ENCODE measurements around the gene LIFR.

LIFR gene

DNA sequence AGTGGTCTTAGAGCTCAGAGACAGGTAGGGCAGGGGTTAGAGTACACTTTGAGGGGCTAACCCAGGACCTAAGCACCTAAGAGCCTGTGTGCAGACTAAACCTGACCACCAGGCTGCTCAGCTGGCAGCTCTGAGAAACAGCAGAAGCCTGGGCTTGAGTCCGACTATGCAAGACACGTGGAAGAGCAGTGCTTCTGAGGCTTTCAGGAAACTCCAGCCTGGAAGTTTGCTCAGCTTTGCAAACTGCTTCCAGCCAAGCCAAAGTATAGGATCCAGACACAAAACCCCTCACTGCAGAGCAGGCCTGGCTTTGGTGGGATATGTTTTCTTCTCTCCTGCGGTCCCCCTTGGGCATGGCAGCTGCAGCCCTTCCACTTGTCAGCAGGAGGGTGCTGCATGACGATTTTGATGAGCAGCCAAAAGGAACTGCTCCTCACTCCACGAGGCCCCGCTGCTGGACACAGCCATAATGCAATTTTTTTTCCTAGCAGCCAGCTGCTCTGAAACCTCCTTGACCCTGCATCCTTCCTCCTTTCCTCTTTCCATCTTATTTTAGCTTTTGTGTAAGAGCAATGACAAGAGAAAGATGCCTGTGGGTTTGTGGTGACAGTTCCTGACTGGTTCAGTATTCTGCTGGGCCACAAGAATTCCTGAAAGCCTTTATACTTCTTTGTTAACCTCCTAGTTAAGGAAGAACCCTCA lies 123.1 kb downstream of the LIFR start:
- ATAC-seq, result no peak

DNA sequence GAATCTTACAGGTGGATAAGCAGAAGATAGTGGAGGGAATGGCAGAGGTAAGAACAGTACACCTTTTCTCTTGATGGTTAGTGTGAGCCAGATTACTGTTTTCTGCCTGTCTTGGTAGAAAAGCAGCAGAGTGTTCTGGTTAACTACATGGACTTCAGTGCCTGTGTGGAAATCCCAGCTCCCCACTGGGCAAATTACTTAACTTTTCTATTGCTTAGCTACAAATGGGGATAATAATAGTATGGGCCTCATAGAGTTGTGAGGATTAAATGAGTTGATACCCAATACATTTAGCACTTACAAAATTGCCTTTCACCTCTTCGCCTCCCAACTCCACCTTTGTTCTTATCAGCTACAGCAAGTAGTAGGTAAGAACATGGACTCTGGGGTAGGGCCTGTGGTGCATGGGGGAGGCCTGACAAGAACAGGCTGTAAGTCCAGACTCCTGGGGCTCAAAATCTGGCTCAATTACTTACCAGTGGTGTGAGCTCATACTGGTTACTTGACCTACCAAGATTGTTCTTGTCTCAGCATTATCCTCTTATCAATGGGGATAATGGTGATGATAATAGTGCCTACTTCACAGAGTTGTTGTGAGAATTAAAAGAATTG lies 125.1 kb downstream of the LIFR start:
- ATAC-seq, result no peak

DNA sequence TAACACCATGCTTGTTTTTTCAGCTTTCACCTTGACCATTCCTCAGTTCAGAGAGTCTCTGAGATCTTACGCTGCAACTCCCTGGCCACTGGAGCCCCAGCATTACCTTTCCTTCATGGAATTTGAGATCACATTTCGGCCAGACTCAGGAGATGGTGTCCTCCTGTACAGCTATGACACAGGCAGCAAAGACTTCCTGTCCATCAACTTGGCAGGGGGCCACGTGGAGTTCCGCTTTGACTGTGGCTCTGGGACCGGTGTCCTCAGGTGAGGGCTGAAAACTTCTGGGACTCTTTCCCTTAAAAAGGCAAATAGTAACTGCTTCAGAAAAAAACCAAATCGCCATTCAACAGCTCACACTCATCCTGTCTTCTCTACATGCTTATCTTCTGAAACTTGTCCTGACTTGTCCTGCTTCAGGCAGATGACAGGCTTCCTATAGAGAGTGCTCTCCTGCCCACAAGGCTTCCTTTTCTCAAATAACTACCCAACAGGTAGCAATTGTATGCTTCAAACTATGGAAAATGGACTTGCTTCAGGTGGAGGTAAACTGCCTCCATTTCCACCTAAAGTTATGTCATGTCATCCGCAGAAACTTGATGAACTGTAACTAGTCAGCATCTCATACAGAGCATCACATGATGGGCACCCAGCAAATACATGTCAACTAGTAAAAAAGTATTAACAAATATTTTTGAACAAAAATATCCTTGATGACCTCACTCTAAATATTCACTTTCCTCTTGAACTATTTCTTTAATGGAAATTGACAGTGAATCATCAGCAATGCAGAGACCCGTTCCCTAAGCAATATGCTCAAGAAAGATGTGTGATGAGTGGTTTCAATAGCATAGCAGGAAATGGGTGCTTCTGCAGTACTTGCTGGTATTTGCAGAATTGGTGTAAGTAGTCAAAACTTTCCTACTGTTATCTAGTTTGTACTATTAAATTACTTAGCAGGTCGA lies 129.2 kb downstream of the LIFR start:
- no peak for ATAC-seq

DNA sequence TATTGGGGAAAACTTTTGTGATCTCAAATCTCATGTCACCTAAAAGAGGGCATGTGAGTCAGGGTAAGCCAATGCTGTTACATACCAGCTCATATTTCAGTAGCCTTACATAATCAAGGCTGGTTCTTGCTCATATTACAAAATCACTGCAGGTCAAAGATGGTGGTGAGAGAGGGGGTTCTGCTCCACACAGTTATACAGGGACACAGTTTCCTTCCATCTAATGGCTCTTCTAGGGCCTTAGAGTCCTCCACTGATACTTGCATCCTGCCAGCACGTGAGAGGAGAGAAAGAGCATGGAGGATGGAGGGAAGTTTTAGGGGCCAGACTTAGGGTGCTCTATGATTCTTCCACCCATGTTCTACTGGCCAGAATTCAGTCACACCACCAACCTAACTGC lies 130.0 kb downstream of the LIFR start:
- ATAC-seq, result no peak

Measured in activated CD4-positive, CD25-positive, alpha-beta regulatory T cell treated with anti-CD3 and anti-CD28 coated beads, Interleukin-2, amount 50 U/mL, for 24 hours (primary cell).